NT2/D1 (cell line): ENCODE data around the gene ABCA3.

Source experiments
- YY1 ChIP-seq: IDR thresholded peaks from 2 replicates; pipeline ENCODE4 v1.6.1; 2011; ENCODE audit not compliant: insufficient read length, insufficient read depth
- ZNF274 ChIP-seq: IDR thresholded peaks from 2 replicates; pipeline ENCODE4 v1.6.1; 2011; ENCODE audit warnings: mild to moderate bottlenecking, low read depth, low read length

GRCh38 chr16:2235234-2235651 lies 105.3 kb downstream of the ABCA3 start:
- no peak for TF ChIP-seq YY1
- TF ChIP-seq ZNF274 = no peak
